DMS 273 (cell line): ENCODE measurements around the gene ST3GAL2.
"Not testable (repeated sequence)": the region's sequence is repeated elsewhere in the genome, so short reads cannot be mapped to it uniquely, and the experiment has no call there.

ENCODE experiments used
- DNase-seq: peaks from one replicate; lab custom pipeline; 2025; ENCODE audit not compliant: unreplicated experiment; lab: John Stamatoyannopoulos, UW

The ST3GAL2 gene

DNA sequence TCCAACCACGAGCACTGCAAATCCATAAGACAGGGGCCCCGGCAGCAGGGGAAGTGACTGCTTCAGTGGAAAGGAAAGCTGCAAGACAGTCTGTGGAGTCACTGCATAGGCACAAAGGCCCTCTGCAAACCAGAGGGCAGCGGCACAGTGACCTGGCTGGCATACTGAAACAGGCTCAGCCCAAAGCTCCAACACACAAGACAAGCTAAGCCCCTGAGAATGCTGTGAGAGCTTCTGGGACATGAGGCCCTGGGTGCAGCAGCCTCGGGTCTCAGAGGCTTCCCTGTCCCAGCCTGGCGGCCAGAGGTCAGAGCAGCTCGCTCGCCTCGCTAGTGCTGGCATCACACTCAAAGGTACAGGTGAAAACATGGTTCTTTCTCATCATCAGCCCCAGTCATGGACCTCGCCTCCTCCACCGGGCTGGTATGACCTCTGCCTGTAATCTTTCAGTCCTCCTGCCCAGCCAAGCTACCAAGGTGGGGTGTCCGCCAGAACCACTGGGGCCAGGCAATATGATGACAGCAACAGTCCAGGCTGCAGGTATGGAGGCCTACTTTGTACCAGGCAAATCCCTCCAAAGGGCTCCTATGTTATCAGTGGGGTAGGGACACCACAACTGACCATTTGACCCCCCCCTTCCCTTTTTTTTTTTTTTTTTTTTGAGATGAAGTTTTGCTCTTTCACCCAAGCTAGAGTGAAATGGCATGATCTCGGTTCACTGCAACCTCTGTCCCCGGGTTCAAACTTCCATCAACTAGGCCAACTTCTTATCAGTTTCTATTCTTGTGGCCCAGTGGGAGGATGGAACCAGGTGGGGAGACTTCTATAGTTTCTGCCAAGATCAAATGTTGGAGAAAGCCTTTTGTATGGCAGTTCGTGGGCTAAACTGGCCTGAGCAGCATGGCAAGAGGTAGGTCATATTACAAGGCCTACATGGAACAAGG lies 19.2 kb downstream of the ST3GAL2 start:
- no peak for DNase-seq

DNA sequence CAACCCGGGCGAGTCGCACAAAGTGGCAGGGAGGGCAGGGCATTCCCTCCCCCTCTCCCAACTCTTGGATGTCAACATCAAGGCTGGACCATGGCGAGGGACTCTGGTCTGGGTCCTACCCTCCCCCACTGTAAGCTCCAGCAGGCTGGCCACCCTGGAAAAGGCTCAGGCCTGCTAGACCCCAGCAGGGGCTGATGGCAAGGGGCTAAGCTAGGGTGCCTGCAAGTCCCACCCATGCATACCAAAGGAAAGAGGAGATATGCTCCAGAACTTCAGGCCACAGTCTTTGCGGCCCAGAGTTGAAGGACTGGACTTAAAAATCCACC lies 19.9 kb downstream of the ST3GAL2 start:
- DNase-seq = no peak

- DNase-seq = no peak
These were observed 20.5 kb downstream of the ST3GAL2 start for GRCh38 chr16:70418274-70418992.

DNA sequence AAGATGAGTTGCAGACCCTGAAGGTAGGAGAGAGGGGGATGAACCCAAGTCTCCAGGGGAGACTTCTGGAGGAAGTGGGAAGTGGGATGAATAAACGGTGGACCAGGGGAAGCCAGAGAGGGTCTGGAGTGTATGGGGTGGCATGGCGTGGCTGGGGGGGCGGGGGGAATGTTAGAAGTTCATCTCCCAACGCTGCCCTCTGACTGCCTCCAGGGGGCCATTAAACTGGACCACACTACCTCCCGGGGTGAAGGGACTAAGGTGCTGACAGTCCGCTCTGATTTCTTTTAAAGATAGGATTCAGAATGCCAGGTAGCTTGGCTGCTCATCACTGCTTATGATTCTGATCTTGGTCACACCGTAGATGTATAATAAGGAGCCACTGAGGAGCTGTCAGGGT lies 21.2 kb downstream of the ST3GAL2 start:
- DNase-seq = no peak

DNA sequence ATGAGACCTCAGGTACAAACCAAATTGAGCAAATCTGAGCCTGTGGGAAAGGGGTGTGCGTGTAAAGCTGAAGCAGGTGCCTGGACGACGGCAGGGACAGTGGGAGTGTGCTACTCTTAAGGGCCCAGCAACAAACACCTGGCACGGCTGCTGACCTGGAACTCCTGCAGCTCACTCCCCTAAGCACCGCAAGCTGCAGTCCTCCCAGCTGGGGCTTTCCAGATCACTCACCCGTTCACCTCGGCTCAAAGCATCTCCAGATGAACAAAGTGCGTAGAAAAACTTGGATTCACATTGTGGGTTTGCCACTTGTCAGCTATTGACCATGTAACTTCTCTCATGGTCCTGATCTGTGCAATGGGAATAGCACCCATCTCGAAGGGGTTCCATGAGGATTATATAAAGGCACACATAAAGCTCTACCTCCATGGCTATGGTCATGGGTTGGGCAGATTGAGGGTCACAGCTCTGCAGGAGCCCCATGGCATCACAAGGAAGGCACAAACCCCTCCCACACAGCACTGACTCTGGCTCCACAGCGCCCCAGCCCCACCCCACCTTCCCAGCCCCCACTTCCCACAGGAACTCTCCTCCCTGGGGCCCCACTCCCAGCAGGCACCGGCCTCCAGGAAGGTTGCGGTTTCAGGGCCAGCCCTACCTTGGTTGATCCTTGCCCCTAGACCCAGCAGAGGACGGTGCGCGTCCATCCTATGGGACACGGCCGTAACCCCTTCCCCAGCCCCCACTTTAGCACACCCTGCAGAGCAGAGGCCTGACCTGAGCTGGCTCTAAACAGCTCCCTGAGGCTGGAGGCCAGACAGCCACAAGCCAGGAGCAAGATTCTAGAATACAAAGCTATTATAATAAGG lies 21.9 kb downstream of the ST3GAL2 start:
- no peak for DNase-seq

GRCh38 chr16:70413572-70413971 lies 25.3 kb downstream of the ST3GAL2 start:
- DNase-seq = not testable (repeated sequence)

GRCh38 chr16:70412385-70412784 lies 26.5 kb downstream of the ST3GAL2 start:
- DNase-seq = no peak

DNA sequence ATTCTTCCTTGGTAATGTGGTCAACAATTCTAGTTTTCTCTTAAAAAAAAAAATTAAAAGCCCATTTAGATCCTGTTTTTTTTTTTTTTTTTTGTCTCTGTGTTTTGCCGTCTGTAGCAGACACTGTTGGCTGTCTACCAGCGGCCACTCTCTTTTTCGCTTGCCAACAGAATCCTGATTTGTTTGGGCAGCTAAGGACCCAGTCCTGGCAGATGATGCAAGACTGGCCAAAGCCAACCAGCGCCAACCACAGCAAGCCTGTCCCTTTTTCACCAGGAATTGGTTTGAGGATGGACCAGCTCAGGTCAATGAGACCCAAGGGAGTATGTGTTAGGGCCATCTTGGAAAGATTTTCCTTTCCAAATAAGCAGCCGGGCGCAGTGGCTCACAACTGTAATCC lies 28.2 kb downstream of the ST3GAL2 start:
- DNase-seq = no peak

DNA sequence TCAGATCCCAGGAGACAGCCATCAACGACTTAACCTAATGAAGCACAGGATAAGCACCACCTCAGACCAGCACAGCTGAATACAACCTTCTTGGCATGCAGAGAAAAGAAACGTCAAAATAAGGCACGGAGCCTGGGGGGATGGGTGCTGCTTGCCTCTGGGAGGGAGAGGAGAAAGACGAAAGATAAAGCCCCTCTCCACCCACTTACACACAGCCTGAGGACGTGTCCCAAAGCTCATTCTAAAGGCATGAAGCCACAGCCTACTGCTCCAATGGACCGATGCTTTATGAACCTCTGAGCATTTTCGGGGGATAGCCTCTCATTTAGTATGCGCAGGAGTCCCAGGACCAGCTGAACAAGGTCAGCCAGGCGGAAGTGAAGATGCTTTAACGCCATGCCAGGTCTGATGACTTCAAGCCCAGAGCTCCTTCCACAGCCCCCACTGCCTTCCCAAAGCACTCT lies 31.1 kb downstream of the ST3GAL2 start:
- DNase-seq = no peak

GRCh38 chr16:70406104-70406503 lies 32.8 kb downstream of the ST3GAL2 start:
- not testable (repeated sequence) for DNase-seq

GRCh38 chr16:70402916-70403659 lies 35.8 kb downstream of the ST3GAL2 start:
- no peak for DNase-seq

DNA sequence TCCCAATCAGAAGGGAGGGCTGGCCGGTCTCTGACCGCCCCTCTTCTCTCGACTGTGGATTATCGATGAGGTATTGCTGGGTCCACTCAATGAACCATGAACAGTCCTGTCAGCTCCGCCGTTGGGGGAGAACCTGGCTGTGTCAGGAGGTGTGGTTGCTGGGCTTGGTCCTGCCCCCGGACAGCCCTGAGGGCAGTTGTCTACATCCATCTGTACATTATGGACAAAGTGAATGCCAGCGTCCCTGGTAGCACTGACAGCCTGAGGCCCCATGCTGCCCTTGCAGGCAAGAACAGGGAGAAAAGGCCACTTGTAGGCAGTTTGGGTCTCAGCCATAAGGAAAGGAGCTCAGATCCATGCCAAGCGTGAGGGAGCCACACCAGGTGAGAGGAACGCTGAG lies 38.9 kb downstream of the ST3GAL2 start:
- no peak for DNase-seq

GRCh38 chr16:70399381-70399780 lies 39.5 kb downstream of the ST3GAL2 start:
- no peak for DNase-seq

DNA sequence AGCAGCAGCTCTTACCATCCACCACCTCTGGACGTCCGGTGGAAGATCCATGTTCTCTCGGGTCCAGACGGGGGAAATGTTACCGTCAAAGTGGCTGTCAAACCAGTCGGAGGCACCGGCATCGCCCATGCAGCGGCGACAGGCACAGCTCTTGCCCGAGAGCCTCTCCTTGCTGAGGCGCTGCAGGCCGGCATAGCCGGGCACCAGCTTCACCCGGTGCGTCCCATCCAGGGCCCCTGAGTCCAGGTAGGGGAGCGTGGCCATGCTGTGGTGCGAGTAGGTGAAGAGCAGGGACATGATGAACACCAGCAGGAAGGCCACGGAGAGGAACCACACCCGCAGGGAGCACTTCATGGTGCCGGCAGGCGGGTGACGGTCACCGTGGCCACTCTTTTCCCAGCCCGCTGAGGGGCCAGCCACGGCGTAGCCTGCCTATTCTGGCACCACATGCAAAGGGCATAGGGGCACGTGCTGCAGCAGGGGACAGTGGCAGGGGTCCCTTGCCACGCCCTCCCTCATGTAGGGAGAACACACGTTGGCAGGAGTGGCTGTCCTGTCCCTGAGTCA lies 40.6 kb downstream of the ST3GAL2 start:
- no peak for DNase-seq

- peak; percentile 93 for DNase-seq
These were observed 42.5 kb downstream of the ST3GAL2 start for GRCh38 chr16:70396246-70396904.

DNA sequence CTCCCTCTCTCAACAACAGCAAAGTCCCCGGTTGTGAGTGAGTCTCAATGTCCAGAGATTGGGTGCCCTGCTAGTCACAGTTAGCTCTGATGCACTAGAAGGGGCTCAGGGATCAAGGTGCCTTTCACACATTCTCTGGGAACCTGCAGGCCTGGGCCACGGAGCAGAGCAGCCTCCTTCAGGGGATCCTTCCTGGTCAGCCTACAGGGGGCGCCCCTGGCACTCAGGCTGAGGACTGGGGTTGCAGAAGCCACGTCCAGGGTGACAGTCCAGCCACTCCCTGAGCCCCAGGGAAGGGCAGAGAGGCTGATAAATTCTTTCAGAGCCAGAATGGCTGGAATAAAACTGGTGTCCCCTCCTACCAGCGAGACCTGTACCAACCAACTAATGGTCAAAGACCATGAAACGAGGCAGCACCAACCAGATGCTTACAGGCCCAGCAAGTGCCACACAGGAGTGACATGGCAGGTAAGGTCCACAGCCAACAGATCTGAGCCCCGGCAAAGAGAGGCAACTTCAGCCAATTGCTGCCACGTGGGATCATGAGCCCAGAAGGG lies 43.5 kb downstream of the ST3GAL2 start:
- DNase-seq = peak; percentile 62

GRCh38 chr16:70394853-70395252 lies 44.0 kb downstream of the ST3GAL2 start:
- no peak for DNase-seq

GRCh38 chr16:70393662-70394061 lies 45.2 kb downstream of the ST3GAL2 start:
- peak; percentile 36 for DNase-seq

- DNase-seq = no peak
These were observed 46.3 kb downstream of the ST3GAL2 start for GRCh38 chr16:70392606-70393005.
